ENCODE results near the gene AKT1.

GRCh38 chr14:104751539-104752422, 43.8 kb downstream of the AKT1 start:
- TF ChIP-seq EZH2phosphoT487 (IDR thresholded peaks at IDR 0.05; ENCODE audit: insufficient read depth, low read depth) (no peak), EZH2 (IDR thresholded peaks at IDR 0.05; ENCODE audit: insufficient read depth, poor library complexity, severe bottlenecking) (no peak)
